HG02610 (cell line): ENCODE data around the gene TNFRSF1B.

Source experiments
- ATAC-seq: cut with Tn5 transposase; IDR thresholded peaks from one replicate; pipeline ENCODE4 v1.9.1; 2021; ENCODE audit warnings: mild to moderate bottlenecking, moderate library complexity; ENCODE audit not compliant: unreplicated experiment

Gene TNFRSF1B

DNA sequence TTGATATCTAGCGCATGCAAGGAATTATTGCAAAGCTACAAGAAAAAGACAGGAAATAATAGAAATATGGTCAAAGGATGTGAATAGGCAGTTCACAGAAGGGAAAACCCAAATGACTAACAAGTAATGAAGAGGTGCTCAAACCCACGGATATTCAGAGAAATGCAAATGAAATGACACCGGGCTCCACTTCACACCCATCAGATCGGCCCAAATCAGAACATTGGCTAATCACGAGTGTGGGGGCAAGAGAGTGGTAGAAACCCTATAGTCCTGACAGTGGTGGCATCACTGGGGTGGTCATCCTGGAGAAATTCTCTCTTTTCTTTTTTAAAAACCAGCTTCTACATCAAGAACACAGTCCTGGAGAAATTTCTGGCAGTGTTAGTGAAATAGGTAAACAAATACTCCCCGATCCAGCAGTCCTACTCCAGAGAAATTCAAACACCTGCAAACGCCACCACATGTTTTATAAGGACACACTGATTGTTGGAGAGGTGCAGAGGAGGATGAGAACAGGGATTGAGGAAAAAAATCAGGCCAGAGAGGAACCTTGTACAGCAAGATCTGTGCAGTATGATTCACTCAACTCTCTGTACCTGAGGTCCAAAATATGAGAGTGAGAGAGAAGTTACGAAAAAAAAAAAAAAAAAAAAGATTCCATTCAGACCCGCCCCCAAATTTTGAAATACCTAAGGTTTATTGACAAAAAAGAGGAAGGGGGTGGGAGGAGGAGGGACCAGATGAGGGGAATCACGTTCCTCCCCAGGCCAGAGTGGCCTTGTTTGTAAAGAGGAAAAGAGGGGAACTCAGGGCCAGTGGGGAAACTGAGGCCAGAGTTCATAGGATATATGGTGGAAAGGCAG lies 9.2 kb upstream of the TNFRSF1B start:
- peak; percentile 30 for ATAC-seq

DNA sequence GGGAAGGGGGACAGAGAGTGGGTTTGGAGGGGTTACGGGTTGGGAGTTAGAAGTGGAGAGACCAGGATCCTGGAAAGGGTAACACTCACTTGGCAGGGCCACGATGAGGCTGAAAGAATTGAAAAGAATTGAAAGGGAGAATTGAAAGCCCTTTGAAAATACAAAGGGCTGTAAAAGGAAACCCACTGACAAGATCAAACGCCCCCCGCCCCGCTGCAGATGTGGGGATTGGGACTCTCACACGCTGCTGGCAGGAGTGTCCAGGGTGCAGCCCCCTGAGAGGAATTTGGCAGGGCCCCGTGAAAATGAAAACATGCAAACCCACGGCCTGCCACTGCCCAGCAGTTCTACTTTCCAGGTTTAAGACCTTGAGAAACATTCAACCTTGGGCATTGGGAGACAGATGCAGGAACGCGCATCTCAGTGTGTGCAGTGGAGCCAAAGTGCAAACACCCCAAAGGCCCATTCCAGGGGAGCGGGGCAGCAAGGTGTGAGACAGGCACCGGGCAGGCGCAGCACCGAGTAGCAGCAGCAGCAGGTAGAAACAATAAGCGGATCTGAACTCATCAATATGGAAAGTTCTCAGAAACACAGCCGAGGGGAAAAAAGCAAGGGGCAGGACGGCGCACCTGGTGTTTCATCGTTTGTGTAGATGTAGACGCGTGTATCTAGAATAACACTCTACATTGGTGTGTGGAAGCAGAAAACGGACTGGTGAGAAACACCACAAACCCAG lies 8.3 kb upstream of the TNFRSF1B start:
- ATAC-seq = no peak

DNA sequence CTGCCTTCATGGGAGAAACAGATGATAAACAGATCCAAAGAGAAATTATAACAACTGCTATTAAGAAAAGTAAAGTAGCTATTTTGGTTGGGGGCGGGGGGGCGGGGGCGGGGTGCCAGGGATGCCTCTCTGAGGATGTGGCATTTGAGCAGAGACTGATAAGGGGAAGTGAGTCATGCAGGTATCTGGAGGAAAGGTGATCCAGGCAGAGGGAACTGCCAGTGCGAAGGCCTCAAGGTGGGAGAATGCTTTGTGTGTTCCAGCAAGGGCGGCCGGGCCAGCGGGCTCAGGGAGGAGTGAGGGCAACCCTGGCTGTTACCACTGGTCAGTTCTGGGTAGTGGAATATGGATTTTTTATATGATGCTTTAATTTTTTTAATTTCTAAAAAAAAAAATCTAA lies 7.0 kb upstream of the TNFRSF1B start:
- ATAC-seq = no peak

DNA sequence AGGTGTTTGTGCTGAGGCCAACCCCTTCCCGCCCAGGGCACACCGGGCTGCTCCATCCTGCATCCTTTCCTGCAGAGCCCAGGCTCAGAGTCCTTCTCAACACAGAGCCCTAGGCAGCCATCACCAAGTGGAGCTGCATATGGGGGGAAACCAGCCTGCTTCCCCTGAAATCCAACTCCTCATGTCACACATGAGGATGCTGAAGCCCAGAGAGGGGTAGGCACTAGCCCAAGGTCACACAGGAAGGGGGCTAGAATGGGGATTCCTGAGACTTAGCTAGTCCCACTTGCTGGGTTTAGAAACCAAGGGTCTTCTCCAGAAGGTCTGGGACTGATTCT lies 5.5 kb upstream of the TNFRSF1B start:
- ATAC-seq = no peak

DNA sequence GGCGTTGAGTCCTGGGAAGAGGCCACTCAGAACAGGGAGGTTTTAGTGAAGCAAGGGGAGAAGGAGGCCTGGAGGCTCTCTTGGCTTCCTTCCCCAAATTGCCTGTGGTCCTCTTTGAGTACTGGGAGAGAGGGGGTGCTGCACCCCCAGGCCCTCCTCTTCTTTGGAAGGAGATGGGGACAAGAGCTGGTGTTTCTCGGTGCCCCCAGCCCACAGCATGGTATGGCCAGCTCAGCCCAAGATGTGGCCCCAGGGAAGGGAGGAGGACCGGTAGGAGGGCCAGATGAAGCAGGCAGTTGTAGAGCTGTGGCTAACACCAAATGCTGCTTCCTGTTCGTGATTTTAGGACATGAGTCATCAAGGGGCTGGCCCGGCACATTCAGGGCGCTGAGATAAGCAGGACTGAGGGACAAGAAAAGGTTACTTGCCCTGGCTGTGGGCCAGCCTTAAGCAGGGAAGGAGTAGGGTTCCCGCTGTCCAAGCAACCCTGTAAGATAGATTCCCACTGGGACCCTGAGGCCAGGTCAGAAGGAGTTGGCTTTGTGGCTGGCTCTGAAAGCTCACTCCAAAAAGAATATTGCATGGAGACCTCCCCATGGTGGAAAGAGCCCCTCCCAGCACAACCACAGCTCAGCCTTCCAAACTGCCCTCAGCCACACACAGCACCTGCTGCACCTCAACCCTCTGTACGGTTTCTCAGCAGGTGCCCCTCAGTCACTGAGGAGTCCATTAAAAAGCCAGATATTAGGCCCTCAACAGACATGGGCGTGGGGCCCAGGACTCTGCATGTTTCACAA lies 4.9 kb upstream of the TNFRSF1B start:
- peak; percentile 73 for ATAC-seq

DNA sequence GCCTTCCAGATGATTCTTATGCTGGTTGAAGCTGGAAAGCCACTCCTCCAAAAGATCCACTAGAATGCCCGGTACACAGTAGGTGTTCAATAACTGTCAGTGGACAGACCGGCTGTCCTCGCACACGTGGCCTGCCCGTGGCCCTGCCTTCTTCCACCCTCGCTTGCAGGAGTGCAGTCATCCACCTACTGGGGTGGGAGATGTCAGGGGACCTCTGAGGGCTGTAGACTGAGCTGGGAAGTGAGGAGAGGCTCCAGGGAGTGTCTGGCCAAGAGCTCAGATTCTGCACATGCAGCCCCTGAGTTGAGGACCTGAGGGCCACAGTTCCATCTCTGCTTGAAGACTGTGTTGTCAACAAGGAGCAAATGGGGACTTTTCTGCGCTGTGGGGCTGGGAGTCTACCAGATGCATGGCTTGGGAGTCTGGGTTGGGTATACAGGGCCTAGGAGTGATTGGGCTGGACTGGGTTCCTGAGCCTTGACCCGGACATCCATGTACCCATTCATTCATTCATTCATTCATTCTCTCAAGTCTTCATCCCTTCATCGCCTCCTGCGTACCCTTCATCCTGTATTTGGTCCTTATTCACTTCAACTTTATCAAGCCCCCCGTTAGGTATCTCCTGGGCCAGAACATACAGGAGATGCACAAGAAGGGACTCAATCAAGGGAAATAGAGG lies 4.2 kb upstream of the TNFRSF1B start:
- ATAC-seq = no peak

DNA sequence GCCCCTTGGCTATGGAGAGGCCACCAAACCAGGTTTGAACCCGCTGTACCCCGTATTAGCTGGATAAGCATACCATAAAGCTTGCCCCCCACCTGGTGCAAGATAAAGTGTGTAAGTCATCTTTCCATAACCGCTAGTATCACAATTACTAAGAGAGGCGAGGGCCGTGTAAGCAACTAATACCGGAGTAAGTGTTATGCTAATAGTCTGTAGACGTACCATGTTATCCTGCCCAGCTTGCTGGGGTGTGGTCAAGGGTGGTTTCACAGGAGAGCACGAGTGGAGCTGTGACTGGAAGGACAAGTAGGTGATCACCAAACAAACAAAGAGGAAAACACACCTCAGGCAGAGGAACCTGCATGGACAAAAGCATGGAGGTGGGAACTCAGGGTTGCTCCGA lies 3.6 kb upstream of the TNFRSF1B start:
- no peak for ATAC-seq

DNA sequence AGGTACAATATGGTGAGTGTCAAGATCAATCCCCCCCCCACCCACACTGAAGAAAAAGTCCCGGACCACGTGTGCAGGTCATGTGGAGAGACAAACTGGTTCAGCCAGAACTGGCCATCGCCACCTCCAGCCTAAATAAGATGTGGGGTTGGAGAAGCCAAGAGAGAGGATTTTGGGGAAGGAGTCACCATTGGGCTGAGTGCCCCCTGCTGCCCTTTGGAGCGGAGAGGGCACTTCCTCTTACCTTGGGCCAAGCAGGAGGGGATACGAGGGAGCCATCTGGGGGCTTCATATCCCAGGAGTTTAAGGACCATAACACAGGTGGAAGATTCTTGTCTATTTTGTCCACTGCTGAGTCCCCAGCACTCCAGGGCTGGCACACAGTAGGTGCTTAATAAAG lies 2.6 kb upstream of the TNFRSF1B start:
- no peak for ATAC-seq

DNA sequence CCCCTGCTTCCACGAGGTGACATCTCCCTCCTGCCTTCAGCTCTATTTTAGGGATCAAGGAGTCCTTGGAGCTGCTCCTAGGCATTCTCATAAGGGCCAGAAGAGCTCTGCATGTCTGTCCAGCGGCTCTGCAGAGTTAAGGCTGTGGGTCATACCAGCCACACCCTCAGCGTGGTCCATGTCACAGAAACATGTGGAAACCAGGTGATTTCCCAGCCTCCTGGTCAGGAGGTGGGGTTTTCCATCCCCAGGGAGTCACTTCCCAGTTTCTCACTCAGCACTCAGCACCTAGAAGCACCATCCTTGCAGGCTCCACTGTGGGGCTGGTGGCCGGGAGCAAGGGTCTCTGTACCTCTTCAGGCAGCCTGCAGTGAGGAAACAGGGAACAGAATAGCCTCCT lies 1.4 kb upstream of the TNFRSF1B start:
- ATAC-seq = no peak

DNA sequence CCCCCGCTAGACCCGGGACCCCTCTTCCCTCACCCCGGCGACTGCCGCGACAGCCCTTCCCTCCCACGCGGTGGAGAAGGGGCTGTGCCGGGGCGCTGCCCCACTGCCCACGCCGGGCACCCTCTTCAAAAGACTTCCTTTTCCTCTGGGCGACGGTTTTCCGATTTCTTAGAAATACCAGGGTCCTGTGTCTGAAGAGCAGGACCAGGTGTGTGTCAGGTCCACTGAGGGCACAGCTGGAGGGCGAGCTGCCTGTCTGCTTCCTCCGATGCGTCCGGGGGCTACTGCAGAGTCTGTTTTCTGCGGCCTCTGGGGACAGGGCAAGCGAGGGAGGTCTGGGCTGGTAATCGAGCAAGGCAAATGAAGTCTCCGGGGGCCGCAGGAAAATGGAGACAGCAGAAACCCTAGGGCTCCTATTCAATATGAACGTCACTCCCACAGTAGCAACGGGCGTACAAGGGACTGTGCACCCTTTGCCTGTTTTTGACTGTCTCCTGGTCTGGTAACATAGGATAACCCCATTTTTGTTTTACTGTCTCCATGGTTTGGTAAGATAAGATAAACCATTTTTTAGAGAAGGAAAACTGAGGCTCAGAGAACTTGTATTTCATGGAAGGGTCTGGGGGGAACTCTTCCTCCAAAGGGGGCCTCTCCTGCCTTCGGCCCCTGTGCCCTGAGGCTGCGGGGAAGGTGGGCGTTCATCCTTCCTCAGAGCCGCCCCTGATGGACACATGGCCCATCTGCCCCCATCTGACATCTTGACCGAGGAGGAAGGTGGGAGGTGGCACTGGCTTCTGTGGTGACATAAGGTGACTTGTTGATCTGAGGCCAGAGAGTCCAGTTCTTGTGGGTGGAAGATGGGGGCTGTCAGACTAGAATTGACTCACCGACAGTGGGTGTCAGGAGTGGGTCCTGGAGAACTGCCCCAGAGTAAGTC lies 970 bp downstream of the TNFRSF1B start:
- ATAC-seq = no peak

DNA sequence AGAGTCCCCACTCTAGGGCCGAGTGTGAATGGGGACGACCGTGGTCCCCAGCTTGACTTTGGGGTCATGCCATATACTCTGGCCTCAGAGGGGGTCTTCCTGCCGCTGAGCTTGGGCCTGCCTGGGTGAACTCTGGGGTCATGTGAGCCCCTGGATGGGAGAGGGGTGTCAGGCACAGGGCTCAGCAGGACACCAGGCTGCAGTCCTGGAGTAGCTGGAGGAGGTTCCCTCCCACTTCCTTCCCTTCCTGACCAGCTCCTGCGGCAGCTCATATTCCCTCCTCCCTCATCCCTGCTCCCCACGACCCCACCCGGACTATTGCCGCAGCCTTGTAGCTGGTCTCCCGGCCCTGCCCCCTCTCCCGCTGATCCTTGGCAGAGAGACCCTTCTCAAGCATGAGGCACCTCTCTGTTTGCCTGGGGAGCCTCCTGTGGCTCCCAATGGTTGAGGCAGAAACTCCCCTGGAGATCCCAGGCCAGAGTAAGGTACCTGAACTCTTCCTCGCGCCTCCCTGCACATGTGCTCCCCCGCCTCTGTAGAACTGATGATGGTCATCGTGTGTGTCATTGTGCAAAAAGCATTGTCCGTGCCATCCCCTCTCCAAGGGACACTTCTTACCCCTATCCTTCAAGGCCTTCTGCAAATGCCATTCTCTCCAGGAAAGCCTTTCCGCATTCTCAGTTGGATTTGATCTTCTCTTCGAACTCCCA lies 1.8 kb downstream of the TNFRSF1B start:
- ATAC-seq = no peak

DNA sequence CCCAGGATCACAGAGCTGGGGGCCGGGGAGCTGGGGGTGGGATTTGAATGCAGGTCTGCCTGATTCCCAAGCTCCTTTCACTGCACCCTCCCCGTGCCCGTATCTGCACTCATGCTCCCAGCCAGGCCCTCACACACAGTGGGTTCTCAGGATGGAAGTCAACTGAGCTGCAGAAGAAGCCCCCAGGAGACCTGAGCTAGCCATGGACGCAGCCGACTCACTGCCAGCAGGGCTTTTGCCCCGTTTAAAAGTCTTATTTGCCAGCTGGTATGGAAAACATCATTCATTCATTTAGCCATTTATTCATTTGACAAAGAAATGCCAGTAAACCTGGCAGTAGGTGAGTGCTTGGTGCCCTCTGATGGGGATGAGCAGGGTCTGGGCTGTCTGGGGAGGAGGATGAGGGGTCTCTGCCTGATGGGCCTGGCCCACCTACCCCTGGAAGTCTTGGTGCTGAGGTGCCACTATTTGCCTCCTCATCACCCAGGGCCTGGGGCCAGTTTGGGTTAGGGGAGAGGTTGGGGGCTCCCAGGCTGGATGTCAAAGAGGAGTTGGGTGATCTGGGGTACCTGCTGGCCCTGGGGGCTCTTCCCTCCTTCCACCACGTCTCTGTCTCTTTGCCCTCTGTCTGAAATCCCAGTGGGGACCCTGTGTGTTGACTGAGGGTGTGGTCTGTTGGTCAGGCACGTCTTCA lies 2.8 kb downstream of the TNFRSF1B start:
- ATAC-seq = no peak

DNA sequence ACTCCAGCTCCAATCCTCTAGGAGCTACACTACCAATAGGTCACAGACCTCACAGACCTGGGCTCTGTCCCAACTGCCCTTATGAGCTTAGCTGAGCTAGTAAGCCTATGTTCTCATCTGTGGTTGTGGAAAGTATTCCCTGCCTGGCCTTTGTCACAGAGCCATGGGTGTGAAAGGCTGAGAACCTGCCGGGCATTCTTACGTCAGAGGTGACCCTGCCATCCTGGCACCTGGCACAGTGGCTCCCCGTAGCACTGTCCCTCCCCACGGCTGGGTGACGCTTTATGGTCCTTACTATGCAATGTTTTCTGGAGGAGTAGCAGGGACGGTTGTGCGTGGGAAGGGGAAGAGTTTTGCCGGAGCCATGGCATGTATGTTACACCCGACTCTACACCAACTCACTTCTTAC lies 3.5 kb downstream of the TNFRSF1B start:
- no peak for ATAC-seq

DNA sequence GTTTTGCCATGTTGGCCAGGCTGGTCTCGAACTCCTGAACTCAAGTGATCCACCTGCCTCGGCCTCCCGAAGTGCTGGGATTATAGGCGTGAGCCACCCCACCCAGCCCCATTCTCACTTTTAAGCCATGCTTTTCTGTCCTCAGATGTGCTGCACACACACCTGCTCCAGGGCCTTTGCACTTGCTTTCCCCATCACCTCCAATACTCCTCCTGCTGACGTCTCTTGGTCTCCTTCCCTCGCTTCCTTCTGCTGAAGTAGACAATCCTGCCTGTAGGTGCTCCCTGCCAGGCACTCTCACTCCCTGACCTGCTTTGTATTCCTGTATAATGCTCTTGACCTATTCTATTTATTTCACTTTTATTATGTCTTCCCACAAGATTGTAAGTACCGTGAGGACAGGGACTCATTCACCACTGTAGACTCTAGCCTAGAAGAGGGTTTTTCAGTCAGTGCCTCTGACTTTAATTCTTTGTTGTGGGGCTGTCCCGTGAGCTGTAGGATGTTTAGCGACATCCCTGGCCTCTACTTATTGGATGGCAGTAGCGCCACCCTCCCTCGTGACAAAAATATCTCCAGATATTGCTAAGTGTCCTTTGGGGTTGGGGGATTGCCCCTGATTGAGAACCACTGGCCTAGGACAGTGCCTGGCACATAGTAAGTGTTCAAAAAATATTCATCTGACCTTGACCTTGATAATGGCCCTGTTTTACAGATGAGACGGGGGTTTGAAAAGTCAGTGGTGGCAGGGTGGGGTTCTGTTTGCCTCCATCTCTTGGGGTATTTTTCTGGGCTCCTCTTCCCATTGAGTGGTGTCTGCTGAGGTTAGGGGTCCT lies 4.6 kb downstream of the TNFRSF1B start:
- ATAC-seq = no peak

DNA sequence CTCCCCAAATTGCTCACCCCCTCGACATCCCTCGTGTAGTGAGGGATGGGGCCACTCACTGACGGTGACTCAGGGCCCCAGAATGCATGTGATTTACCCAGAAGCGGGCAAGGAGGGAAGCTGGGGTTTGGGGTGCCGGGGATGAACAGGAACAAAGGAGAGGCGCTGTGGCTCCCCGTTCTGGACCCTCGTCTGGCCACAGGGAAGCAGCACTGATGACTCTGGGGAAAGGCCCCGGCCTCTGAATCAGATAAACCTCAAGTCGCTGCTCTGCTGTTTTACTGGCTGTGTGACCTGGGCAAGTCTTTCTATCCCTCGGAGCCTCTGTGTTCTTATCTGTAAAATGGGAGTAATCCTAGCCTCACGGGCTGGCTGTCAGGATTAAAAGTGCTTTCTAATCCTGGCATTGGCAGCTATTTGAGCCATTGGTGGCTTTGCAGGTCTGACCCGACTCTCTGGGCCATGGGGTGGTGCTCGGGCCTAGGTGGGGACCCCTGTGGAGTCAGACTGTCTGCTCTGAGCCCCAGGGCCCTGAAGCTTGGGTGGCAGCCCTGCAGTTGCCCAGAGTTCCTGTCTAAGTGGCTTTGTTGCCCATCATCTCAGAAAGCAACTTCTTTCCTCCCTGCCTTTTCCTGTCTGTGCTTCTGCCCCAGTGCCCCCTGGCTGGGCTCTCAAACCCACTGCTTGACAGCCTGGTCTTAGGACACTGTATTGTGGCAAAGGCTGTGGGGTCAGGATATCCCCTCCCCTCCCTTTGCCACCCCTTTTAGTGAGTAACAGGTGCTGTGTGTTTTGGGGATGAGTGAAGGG lies 5.5 kb downstream of the TNFRSF1B start:
- no peak for ATAC-seq

DNA sequence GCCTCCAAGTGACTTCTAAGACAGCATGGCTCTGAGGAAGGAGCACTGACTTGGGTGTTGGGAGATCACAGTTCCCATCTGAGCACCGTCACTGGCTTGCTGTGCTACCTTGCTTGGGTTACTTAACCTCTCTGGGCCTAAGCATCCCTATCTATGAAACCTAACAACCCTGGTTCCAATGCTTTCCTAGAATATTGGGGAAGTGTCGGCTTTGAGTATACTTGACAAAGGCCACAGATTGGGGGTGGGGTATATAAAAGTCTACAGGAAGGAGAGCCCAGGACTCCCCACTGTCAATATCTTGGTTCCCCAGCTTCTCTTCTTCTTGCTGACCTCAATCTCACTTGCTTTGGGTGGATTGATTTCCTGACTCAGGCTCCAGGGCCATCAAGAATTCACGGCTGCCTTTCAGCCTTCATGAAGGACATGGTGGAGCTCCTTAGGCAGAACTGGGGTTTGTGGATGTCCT lies 6.3 kb downstream of the TNFRSF1B start:
- no peak for ATAC-seq

DNA sequence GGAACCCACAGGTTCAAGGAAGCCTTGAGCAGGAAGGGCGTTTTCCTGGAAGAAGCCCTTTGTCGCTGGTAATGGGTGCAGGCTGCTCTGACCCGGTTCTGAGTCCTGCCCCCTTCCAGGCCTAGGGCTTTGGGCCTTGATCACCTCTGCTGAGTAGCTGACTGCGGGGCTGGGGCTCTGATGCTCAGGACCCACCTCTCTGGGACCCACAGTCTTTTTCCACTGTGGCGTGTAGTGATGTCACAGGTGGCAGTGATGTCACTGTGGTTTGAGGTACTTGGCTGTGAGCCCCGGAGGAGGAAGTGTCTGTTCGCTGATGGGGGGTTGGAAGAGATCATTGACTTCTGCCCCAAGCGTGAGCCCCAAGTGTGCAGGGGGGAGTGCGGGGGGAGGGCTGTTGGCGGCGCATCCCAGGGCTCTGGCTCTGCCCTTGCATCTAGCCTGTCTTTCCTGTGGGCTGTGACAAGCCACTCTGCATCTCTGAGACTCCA lies 6.9 kb downstream of the TNFRSF1B start:
- ATAC-seq = no peak
